Peyer's patch (tissue), 4 donors: Measurements from ENCODE around the gene METTL4.

Experiments used
- POLR2A ChIP-seq, 2 donors: fragments of 450-650 bp; IDR thresholded peaks; one replicate each; pipeline ENCODE4 v1.5.1; 2017; ENCODE audit warnings: antibody characterized with exemption in 2 of 2, mild to moderate bottlenecking in 2 of 2, moderate library complexity in 2 of 2
- TF ChIP-seq, protein P1 (sequence below), 6 experiments: fragments of 450-650 bp in 4 of 6; fragments of 200-600 bp in 2 of 6; sonication (generic) in 1 of 6; IDR thresholded peaks; one replicate each; pipeline ENCODE4 v1.5.1; 2017 to 2019; ENCODE audit warnings: antibody characterized with exemption in 6 of 6, mild to moderate bottlenecking in 3 of 6, moderate library complexity in 1 of 6

DNA sequence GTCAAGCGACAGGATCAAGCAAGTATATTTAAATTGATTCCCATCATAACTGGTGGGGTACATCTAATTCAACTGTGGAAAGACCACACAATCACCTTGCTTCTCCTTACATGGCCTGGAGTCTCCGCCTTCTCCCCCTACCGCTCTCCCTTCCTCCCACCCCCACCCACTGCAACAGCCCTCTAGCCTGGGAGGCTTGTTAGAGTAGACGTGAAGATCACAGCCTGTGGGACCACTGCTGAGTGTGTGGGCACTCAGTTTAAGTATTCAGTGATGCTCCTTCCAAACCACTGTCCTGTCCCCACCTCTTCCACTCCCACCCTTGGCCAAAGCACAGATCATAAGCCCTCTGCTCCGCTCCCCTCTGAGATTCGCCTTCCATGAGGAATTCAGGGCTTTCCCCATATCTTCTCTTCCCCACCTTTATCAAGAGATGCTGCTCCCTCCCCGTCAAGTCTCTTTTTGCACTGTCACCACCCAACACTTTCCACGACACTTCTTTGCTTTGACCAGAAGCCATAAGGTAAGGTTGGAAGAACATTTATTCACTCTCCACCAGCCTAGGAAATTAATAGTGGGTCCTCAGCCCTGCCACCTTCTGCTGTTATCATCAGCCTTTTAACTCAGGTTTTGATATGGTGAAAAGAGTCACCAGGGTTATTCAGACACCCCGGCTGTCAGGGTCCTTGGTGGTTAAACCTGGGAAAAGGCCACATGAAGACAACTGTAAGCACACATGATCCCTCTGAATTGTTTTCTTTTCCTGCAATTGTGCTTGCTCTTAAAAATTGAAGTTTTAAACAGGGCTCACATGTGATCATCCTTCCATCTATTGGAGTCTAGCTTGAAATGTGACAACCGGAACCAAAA lies 1.7 kb downstream of the METTL4 start:
- TF ChIP-seq, protein P1, sequence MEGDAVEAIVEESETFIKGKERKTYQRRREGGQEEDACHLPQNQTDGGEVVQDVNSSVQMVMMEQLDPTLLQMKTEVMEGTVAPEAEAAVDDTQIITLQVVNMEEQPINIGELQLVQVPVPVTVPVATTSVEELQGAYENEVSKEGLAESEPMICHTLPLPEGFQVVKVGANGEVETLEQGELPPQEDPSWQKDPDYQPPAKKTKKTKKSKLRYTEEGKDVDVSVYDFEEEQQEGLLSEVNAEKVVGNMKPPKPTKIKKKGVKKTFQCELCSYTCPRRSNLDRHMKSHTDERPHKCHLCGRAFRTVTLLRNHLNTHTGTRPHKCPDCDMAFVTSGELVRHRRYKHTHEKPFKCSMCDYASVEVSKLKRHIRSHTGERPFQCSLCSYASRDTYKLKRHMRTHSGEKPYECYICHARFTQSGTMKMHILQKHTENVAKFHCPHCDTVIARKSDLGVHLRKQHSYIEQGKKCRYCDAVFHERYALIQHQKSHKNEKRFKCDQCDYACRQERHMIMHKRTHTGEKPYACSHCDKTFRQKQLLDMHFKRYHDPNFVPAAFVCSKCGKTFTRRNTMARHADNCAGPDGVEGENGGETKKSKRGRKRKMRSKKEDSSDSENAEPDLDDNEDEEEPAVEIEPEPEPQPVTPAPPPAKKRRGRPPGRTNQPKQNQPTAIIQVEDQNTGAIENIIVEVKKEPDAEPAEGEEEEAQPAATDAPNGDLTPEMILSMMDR (IDR thresholded peaks at IDR 0.05) = no peak
- TF ChIP-seq POLR2A (IDR thresholded peaks at IDR 0.05) = no peak
